Kidney (tissue), 14 donors: ENCODE data around the gene ADSS1. TPM values are rescaled to one million over a fixed set of nuclear protein-coding genes. Genes with fewer than 3 reads are reported as not detected.
A peak's percentile ranks its signal among the peaks of the same experiment; 100 is the strongest.

ENCODE experiments used
- DNase-seq, 5 donors: peaks; one replicate each; pipeline ENCODE4 v3.0.0-alpha.2; 2013 to 2020
- FAIRE-seq: peaks from 2 replicates; lab custom pipeline; 2012; peaks lifted over from hg19 to GRCh38; lab: Jason Lieb, UNC
- H3K27ac ChIP-seq, 2 donors: one replicate each; pipeline ENCODE4 v1.7.0; 2013; ENCODE audit warnings: low read depth in 2 of 2, low read length in 2 of 2, inconsistent platforms in 1 of 2
- H3K27me3 ChIP-seq: one replicate; pipeline ENCODE4 v1.7.1; 2013; ENCODE audit warnings: low read length, inconsistent platforms; ENCODE audit not compliant: control insufficient read depth, insufficient read depth
- H3K36me3 ChIP-seq, 3 donors: one replicate each; pipeline versions ENCODE4 v1.7.0 to v1.7.1; 2013; ENCODE audit warnings: low read length in 3 of 3, control low read depth in 1 of 3, inconsistent platforms in 1 of 3; ENCODE audit not compliant: insufficient read depth in 3 of 3, control insufficient read depth in 2 of 3
- H3K4me1 ChIP-seq, 3 donors: one replicate each; pipeline versions ENCODE4 v1.7.0 to v1.7.1; 2013; ENCODE audit warnings: low read length in 3 of 3, inconsistent platforms in 1 of 3, low read depth in 1 of 3; ENCODE audit not compliant: control insufficient read depth in 2 of 3, insufficient read depth in 2 of 3
- H3K4me3 ChIP-seq, 3 donors: one replicate each; pipeline versions ENCODE4 v1.7.0 to v1.8.1; 2013; ENCODE audit warnings: low read length in 3 of 3, control low read depth in 1 of 3, inconsistent platforms in 1 of 3
- H3K9ac ChIP-seq, 3 donors: one replicate each; pipeline versions ENCODE4 v1.7.0 to v1.7.1; 2013; ENCODE audit warnings: low read length in 3 of 3, control low read depth in 1 of 3, inconsistent platforms in 1 of 3
- H3K9me3 ChIP-seq, 3 donors: one replicate each; pipeline versions ENCODE4 v1.7.0 to v1.7.1; 2013; ENCODE audit warnings: low read length in 3 of 3, control low read depth in 1 of 3, inconsistent platforms in 1 of 3; ENCODE audit not compliant: control insufficient read depth in 2 of 3, insufficient read depth in 1 of 3
- CTCF ChIP-seq: IDR thresholded peaks from 3 replicates; pipeline ENCODE4 v1.5.1; 2012; ENCODE audit warnings: mild to moderate bottlenecking, moderate library complexity, borderline replicate concordance; ENCODE audit not compliant: insufficient read depth; ENCODE audit errors: extremely low read depth
- intact Hi-C: fragments of 100-400 bp; cut with DNase I; formaldehyde crosslinking; loops from one replicate; pipeline ENCODE4 v1.11.1; 2022
- polyA plus RNA-seq: library from polyadenylated mRNA; stranded (reverse); fragments of 350-450 nt; fragmentation: Illumina TruSeq; extraction: RNeasy Lipid Tissue Mini Kit (QIAGEN cat#74804); gene quantifications from one replicate; pipeline ENCODE4 v1.2.3, GENCODE V29; 2014; ENCODE audit warnings: low read depth, low replicate concordance; ENCODE audit not compliant: insufficient read depth
- total RNA-seq: library from RNA; stranded (reverse); fragmentation: NEBNext Ultra II Directional; extraction: Animal tissue kit (Norgen Biotek cat#: 25700); gene quantifications from one replicate; pipeline ENCODE4 v1.2.1, GENCODE V29; 2021
- donor health status: control.
- donor health status: control.
- donor health status: control.
- donor health status: control.
- donor health status: control.
- donor health status: DM: yes; HTN: yes; CAD: no.
- donor health status: Normal renal cell carcinoma (clear cell type).

The ADSS1 gene
- total and polyA plus RNA-seq, 2 donors from 2014 or later, result 7.5 to 16.5 TPM

DNA sequence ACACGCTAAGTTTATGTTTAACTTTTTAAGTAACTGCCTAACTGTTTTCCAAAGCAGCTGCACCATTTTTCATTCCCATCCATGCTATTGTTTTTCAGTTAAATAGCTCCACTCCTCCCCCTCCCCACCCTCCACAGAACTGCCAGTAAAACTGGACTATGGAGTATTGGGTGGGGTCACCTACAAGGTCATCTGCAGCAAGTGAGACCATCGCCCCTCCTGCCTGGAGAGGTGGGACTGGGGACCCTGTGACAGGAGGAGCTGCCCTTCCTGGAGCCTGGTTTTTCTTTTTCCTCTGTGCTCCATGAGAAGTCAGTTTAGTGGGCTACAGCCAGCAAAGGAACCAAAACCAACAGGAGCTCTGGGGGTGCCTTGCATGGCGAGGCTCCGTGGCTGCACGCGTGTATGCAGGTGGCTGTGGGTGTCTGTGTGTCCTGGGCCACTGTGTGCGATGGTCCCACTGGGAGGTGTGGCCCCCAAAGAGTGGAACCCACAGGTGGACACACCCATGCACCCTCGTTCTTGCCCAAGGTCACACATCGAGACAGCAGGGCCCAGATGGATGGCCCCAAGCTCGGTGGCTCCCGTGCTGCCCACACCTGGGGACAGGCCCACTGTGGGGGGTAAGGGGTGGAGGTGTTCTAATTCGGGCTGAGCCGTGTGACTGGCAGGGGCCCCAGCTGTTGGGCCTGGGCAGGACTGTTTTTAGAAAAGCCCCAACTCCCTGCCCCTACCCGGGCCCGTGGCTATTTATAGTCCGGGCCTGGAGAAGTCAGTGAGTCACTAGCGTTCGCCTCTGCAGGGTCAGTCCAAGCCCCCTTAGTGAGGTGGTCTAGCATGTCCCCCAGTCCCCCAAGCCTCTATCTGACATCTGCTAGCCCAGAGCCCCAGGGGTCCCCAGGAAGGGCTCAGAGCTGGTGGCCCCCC is 2.3 kb upstream of the ADSS1 start:
- Histone ChIP-seq H3K27me3 (no peaks in the 10 kb centered on the region), H3K9ac (no peak overlapping the region), H3K36me3 (peaks cover 0 to 3% (median 2%) of the 10 kb centered on the region in 3 donors), H3K4me3 (no peak overlapping the region), H3K4me1 (peaks cover 0 to 19% (median 11%) of the 10 kb centered on the region in 3 donors), H3K9me3 (no peaks in the 10 kb centered on the region), H3K27ac (no peak overlapping the region)
- DNase-seq (no peak), FAIRE-seq (no peak)
- intact Hi-C loops, result no loop called here
- no peak for TF ChIP-seq CTCF

GRCh38 chr14:104722938-104723650 is 935 bp upstream of the ADSS1 start:
- FAIRE-seq, result no peak

GRCh38 chr14:104724407-104724980 is 465 bp downstream of the ADSS1 start:
- peaks cover 0 to 29% (median 5%) of the 10 kb centered on the region in 3 donors for H3K4me1 ChIP-seq
- peak overlapping the region in 2 of 3 donors; percentile 32 to 71 for H3K9ac ChIP-seq
- H3K9me3 ChIP-seq, result no peaks in the 10 kb centered on the region
- peak overlapping the region; percentile 20 to 66 (median 56) for H3K4me3 ChIP-seq
- intact Hi-C loops, result no loop called here
- no peak for FAIRE-seq
- DNase-seq, result peak; percentile 42 to 90 (median 62)
- TF ChIP-seq CTCF, result no peak
- peak overlapping the region; percentile 37 to 51 for H3K27ac ChIP-seq
- H3K36me3 ChIP-seq, result peaks cover 0 to 3% (median 2%) of the 10 kb centered on the region in 3 donors
- no peaks in the 10 kb centered on the region for H3K27me3 ChIP-seq

More at GRCh38 chr14:104722938-104723650, 935 bp upstream of the ADSS1 start:
- H3K27ac ChIP-seq, result no peak overlapping the region
- H3K9me3 ChIP-seq, result no peaks in the 10 kb centered on the region
- H3K4me3 ChIP-seq, result no peak overlapping the region
- intact Hi-C loops, result no loop called here
- TF ChIP-seq CTCF, result no peak
- no peak for DNase-seq
- H3K9ac ChIP-seq, result no peak overlapping the region
- peaks cover 0 to 25% (median 5%) of the 10 kb centered on the region in 3 donors for H3K4me1 ChIP-seq
- H3K27me3 ChIP-seq, result no peaks in the 10 kb centered on the region
- H3K36me3 ChIP-seq, result peaks cover 0 to 3% (median 2%) of the 10 kb centered on the region in 3 donors
